HG03571 (cell line): ENCODE data around the gene CNTN6.

Experiments
- ATAC-seq: cut with Tn5 transposase; IDR thresholded peaks from one replicate; pipeline ENCODE4 v1.9.1; 2021; ENCODE audit not compliant: unreplicated experiment

The CNTN6 gene

GRCh38 chr3:1400571-1400970, 307.7 kb downstream of the CNTN6 start:
- no peak for ATAC-seq

- ATAC-seq, result no peak
Measured at GRCh38 chr3:1404270-1404962, 311.6 kb downstream of the CNTN6 start.

GRCh38 chr3:1406250-1406649, 313.4 kb downstream of the CNTN6 start:
- no peak for ATAC-seq

- no peak for ATAC-seq
Measured at GRCh38 chr3:1421577-1421976, 328.8 kb downstream of the CNTN6 start.

- no peak for ATAC-seq
Measured at GRCh38 chr3:1423566-1424089, 330.8 kb downstream of the CNTN6 start.

GRCh38 chr3:1439395-1439794, 346.6 kb downstream of the CNTN6 start:
- no peak for ATAC-seq

GRCh38 chr3:1442271-1442670, 349.4 kb downstream of the CNTN6 start:
- ATAC-seq, result no peak

GRCh38 chr3:1444195-1444594, 351.4 kb downstream of the CNTN6 start:
- no peak for ATAC-seq

- ATAC-seq, result no peak
Measured at GRCh38 chr3:1446531-1446930, 353.7 kb downstream of the CNTN6 start.

- no peak for ATAC-seq
Measured at GRCh38 chr3:1447452-1447851, 354.6 kb downstream of the CNTN6 start.

- ATAC-seq, result no peak
Measured at GRCh38 chr3:1448443-1448842, 355.6 kb downstream of the CNTN6 start.
